NCI-H2081 treated with DMSO at 0.1 percent for 48 hours (cell line): ENCODE measurements around the gene GDF9.
"Not testable (repeated sequence)": the region's sequence is repeated elsewhere in the genome, so short reads cannot be mapped to it uniquely, and the experiment has no call there.

Source experiments
- DNase-seq: peaks from one replicate; lab custom pipeline; 2025; lab: John Stamatoyannopoulos, UW

Gene GDF9

GRCh38 chr5:132873119-132873929 is 7.1 kb upstream of the GDF9 start, which contains the start of gene LEAP2:
Gene LEAP2 (plus strand): TSS chr5:132873668. CDS start chr5:132873695, 27 bp downstream.
- DNase-seq: no peak

GRCh38 chr5:132872788-132873118 is 6.5 kb upstream of the GDF9 start:
- DNase-seq: no peak

DNA sequence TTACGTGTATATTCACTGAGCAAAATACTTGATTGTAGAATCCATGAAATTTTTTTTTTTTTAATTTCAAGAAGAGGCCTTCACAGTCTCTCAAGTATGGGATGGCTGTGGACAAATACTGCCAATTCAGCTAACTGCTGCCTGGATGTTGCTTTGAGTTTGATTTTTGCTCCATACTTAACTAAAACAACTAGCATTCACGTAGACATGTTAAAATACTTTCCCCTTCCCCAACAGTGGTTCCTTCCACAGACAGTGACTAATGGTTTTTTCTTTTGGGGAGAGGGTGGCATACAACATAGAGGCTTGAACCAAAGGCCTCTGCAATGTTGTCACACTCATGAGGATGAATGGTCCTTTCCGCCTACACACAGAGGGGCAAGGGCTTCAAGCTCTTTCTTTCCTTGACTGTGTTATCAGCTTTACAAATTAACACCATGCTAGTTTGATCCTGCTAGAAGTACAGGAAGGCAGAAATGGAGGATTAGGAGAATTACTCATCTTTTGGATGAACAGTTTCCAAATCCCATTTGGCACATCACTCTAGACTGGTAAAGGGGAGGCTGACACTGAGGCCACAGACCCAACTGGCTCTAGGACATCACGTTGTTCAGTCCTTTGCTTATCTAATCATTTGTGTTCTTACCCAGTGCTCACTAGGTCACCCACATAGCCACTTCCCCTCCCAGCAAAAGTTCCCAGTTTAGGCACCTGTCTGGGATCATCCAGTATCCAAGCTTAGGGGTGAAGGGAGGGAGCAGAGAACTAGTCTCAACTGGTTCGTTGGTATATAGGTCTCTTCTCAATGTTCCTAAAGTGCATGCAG is 5.4 kb upstream of the GDF9 start:
- no peak for DNase-seq

DNA sequence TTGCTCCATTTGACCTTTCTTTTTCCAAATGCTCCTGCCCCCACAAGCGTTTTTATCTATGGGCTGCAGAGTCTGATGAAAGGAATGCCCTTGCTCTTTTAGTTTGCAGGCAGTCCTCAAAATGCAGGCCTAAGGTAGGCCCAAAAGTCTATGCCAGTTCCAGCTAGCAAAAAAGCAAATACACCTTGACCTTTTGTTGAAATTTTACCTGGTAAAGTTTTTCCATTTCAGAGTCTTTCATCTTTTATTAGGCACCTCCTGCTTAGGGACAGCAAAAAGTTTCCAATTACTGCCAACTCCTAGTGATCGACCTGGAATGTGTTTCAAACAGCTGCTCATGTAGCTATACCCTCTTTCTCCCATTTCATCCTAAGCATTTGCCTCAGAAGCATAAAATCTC is 4.5 kb upstream of the GDF9 start:
- no peak for DNase-seq

DNA sequence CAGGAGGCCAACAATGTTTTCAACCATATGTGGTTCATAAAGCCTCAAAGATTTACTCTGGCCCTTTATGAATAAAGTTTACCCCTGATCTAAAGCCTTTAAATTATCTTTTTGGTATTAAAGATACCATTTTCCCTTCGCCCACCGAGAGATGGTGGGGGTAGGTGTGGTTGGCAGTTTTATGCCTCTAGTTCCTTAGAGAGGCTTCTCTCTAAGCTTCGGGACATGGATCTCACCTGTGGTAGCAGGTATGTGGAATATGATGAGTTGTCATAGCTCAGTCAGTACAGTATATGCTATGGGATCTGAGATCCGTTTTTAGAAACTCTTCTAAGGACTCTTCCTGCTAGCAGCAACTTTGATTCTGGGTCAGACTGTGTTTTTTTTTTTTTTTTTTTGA is 2.5 kb upstream of the GDF9 start:
- no peak for DNase-seq

DNA sequence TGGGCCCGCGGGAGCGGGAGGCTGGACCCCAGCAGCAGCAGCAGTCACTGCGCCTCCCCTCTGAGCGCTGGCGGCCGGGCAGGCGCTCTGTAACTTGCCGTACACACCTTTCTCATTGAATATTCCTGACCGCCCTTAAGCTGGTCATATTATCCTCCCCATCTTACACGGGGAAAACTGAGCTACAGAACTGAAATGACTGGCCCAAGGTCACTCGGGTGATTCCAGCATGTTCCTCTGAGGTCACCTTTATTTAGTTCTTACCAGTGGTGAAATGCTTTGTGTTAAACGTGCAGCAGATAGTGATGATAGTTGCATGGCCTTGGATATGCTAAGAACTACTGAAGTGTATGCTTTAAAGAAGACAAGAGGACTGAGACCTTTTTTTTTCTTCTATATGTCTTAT is 780 bp upstream of the GDF9 start:
- no peak for DNase-seq

DNA sequence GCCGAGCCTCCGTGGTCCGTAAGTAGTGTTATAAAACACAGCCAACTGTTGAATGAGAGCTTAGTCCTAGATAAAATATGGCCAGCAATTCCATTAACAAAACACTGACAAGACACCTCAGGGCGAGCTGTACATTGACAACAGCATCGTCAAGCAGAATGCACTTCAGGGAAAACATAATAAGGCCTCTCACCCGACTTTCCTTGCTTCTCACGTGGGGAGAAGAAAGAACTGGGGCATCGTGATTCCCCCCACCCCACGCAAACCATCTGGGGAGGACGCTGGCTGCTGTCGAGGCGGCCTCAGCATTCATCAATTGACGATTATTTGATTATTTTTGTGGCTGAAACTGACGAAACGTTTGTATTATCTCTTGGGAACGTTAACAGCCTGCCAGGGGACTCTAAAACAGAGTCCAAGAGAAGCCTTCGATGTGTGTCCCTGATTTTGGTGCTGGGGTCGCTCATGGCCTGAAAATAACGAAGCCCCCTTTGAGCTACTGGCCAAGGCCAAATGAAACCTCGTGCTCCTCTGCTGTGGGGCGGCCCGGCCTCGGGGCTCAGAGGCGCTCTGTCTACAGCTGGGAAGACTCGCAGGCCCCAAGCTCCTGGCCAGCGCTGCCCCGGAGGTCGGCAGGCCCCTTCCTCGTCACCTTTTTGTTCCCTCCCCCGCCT is 464 bp downstream of the GDF9 start:
- DNase-seq: no peak

GRCh38 chr5:132860742-132861141 is 5.5 kb downstream of the GDF9 start:
- DNase-seq: no peak

- DNase-seq: no peak
Measured at GRCh38 chr5:132859889-132860437, 6.3 kb downstream of the GDF9 start.

GRCh38 chr5:132856011-132856410 is 10.3 kb downstream of the GDF9 start:
- no peak for DNase-seq

DNA sequence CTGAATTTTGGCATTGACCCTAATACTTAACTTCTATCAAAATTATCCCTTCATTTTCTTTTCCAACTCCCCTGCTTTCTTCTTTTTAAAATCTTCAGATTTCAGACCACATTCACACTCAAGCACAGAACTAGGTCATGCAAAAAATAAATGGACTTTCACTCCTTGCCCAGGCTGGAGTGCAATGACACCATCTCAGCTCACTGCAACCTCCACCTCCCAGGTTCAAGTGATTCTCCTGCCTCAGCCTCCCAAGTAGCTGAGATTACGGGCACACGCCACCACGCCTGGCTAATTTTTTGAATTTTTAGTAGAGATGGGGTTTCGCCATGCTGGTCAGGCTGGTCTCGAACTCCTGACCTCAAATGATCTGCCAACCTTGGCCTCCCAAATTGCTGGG is 11.3 kb downstream of the GDF9 start:
- DNase-seq: not testable (repeated sequence)

DNA sequence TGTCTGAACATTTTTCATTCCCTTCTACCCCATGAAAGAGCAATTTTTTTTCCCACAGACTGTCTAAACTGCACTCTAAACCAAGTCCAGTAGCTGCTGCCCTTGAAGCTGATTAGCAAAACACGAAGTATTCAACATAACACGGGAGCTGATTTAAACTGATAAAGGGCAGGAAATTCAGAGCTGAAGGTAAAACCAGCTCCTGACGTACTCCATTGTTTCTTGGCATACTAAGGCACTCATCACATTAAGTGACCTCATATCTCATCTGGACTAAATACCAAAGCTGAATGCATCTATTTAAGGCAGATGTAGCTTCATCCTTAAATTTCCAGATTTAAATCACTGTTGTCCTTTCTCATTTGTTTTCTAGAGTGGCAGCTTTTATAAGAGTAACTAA is 12.0 kb downstream of the GDF9 start:
- DNase-seq: no peak

DNA sequence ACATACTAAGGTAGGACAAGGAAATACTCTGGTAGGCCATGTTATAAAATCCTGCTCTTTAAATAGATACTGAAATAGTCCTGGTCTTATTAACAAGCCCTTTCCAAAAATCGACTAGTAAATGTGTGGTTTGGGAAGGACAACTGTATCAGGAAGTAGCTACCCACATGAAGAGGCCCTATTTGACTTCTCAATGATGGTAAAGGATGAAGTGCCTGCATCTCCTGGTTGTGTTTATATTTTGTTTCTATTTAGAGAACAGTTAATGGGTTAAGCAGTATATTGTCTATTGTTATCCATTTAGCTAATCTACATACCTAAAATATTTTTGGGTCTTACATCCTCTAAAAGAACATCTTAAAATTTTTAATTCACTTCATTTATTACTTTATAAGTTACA is 12.5 kb downstream of the GDF9 start:
- DNase-seq: no peak

GRCh38 chr5:132853323-132853722 is 12.9 kb downstream of the GDF9 start:
- DNase-seq: no peak

DNA sequence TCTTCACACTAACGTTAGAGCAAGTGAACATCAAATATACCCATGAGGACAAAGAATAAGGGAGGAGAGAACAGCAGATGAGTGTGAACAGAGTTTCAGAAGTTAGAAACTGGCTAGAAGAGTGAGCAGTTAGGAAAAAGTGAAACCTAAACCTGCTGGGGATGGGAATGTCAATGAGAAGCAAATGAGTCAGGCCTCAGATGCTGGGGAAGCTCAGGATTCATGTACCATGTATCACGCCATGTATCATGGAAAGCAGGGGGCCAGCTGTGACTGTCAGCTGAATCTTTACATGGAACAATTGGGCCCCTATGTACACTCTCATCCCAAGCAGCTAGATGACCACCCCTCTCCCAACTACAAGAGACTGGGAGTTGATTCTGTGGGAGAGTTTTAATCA is 16.2 kb downstream of the GDF9 start:
- DNase-seq: no peak

GRCh38 chr5:132849347-132849746 is 16.9 kb downstream of the GDF9 start:
- no peak for DNase-seq

- DNase-seq: no peak
Measured at GRCh38 chr5:132848270-132848669, 18.0 kb downstream of the GDF9 start.

GRCh38 chr5:132841305-132841704 is 25.0 kb downstream of the GDF9 start:
- no peak for DNase-seq

- DNase-seq: no peak
Measured at GRCh38 chr5:132840896-132841295, 25.4 kb downstream of the GDF9 start.

GRCh38 chr5:132840313-132840712 is 26.0 kb downstream of the GDF9 start:
- DNase-seq: no peak

- DNase-seq: no peak
Measured at GRCh38 chr5:132839426-132840301, 26.6 kb downstream of the GDF9 start.
